BJ (cell line): ENCODE results near the gene ZNF784. TPM values are rescaled to one million over a fixed set of nuclear protein-coding genes. Genes with fewer than 3 reads are reported as not detected.

ENCODE experiments used
- CTCF ChIA-PET: fragments of 350-600 bp; formaldehyde crosslinking; extraction: SDS; loops from one replicate; lab custom pipeline; 2021; ENCODE audit warnings: antibody characterized with exemption, inconsistent platforms; lab: Yijun Ruan, JAX
- POLR2A ChIA-PET: fragments of 300-600 bp; sonication (Branson Sonifier 250); formaldehyde crosslinking; extraction: SDS; loops from one replicate; lab custom pipeline; 2021; ENCODE audit warnings: antibody characterized with exemption; lab: Charles Lee
- DNase-seq: peaks from one replicate; pipeline ENCODE4 v3.0.0-alpha.2; 2011; ENCODE audit warnings: low read depth
- H3K27me3 ChIP-seq: 2 replicates; pipeline ENCODE4 v1.6.0; 2011; ENCODE audit warnings: low read length; ENCODE audit not compliant: control insufficient read depth, insufficient read depth
- H3K36me3 ChIP-seq: 2 replicates; pipeline ENCODE4 v1.5.1; 2011; ENCODE audit warnings: low read length; ENCODE audit not compliant: control insufficient read depth, insufficient read depth
- H3K4me3 ChIP-seq: 2 replicates; pipeline ENCODE4 v1.5.1; 2011; ENCODE audit warnings: low read depth, mild to moderate bottlenecking, control low read depth, low read length
- polyA plus RNA-seq: library from polyadenylated mRNA; depleted of rRNA; stranded (reverse); fragments of >200 nt; gene quantifications from 2 replicates; pipeline ENCODE4 v1.2.3, GENCODE V29; 2011
- TF ChIP-seq, protein P1 (sequence below): IDR thresholded peaks from 2 replicates; pipeline ENCODE4 v1.5.1; 2011; ENCODE audit warnings: low read depth, mild to moderate bottlenecking, control low read depth, inconsistent platforms, low read length, moderate library complexity; ENCODE audit not compliant: insufficient read depth

Gene ZNF784
- polyA plus RNA-seq, 1 experiment: 4.5 TPM

DNA sequence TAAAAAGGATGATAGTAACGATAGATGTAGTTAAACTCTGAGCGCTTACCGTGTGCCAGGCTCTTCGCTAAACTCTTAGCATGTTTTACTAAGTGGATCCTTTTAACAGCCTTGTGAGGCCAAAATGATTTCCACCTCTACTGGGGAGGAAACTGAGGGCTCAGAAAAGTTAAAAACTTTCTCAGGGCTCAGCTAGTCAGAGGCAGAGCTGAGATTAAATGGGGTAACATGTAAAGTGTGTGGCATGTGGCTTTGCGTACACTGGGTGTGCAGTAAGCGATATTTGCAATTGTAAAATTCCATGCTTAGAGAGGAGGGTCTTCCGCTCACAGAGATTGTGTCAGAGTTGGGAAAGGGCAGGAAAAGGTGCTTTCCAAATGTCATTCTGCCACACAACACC lies 32.2 kb upstream of the ZNF784 start:
- peaks cover 17% of the 10 kb centered on the region for H3K36me3 ChIP-seq
- TF ChIP-seq, protein P1, sequence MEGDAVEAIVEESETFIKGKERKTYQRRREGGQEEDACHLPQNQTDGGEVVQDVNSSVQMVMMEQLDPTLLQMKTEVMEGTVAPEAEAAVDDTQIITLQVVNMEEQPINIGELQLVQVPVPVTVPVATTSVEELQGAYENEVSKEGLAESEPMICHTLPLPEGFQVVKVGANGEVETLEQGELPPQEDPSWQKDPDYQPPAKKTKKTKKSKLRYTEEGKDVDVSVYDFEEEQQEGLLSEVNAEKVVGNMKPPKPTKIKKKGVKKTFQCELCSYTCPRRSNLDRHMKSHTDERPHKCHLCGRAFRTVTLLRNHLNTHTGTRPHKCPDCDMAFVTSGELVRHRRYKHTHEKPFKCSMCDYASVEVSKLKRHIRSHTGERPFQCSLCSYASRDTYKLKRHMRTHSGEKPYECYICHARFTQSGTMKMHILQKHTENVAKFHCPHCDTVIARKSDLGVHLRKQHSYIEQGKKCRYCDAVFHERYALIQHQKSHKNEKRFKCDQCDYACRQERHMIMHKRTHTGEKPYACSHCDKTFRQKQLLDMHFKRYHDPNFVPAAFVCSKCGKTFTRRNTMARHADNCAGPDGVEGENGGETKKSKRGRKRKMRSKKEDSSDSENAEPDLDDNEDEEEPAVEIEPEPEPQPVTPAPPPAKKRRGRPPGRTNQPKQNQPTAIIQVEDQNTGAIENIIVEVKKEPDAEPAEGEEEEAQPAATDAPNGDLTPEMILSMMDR: no peak
- no peak for DNase-seq
- POLR2A ChIA-PET: no interaction called here
- CTCF ChIA-PET: interaction anchor here (3.5 kb wide), 1 partner anchor 15 kb away, joined by 17 read pairs; no protein-coding TSS in a partner anchor
- H3K27me3 ChIP-seq: no peaks in the 10 kb centered on the region
- peak overlapping the region; percentile 97 for H3K4me3 ChIP-seq

DNA sequence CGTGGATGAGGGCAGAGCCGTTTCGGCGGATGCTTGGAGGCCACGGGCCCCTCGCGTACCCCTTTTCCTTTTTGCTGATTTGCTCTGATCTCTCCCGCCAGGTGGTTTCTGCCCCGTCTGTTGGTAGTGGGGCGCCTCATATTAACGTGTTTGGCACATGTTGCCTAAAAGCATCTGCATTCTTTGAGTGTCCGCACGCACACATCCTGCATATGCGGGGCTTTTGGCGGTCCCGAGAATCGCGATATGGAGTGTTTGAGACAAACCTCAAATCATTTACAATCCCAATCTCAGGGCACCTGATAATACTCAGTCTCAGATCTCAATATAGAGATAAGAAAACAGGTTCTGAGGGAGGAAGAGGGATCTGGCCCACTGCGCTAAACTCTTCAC lies 31.3 kb upstream of the ZNF784 start:
- no peak for DNase-seq
- Histone ChIP-seq H3K4me3 (peak overlapping the region; percentile 97), H3K36me3 (peaks cover 10% of the 10 kb centered on the region), H3K27me3 (no peaks in the 10 kb centered on the region)
- TF ChIP-seq, protein P1: no peak
- POLR2A ChIA-PET: no interaction called here
- CTCF ChIA-PET: interaction anchor here (3.5 kb wide), 1 partner anchor 16 kb away, joined by 17 read pairs; no protein-coding TSS in a partner anchor

DNA sequence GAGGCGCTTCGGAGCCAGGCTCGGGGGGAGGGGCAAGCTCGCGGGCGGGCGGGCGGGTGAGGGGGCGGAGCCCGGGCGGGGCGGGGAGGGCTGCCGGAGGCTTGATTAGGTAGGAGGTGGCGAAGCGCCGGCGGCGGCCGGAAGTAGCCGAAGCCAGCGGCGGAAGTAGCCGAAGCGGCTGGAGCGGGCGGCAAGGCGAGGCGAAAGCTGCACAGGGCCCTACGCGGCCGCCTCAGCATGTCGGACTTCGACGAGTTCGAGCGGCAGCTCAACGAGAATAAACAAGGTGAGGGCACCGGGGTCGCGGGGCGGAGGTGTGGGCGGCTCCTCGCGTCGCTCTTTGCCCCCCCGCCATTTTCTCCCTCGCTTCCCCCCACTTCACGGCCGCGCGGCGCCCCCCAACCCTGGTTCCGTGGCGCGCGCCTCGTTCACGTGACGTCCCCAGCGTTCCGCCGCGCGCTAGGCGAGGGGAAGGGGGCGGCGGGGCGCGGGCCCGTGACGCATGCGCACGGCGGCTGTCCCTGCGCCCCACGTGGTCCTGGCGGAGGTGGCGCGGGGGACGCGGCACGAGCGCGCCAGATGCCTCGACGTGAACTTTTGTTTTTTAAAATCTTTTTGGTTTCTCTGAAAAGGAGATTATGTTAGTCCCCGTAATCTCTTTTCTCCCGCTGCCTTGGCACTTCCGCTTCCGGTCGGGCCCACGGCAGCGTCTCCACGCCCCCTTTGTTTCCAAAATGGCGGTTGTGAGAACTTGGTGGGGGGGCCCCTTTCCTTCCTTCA lies 30.7 kb upstream of the ZNF784 start, which contains the start of gene U2AF2:
Gene U2AF2, plus strand, starts transcription at position 168 of the 780 bp plus-strand sequence. Its CDS starts 70 bp downstream, at position 238.
- TF ChIP-seq, protein P1: no peak
- Histone ChIP-seq H3K27me3 (no peaks in the 10 kb centered on the region), H3K4me3 (peak within 1 kb of the TSS; percentile 97), H3K36me3 (peaks cover 7% of the 10 kb centered on the region; the same call in 1 of the 2 replicates)
- peak; percentile 31 for DNase-seq
- ChIA-PET CTCF (interaction anchor here (0.6 to 1.7 kb wide), 19 partner anchors 9 to 655 kb away, joined by 3 to 18 read pairs (median 5); partner anchors contain the start of genes FIZ1, ZNF580, ZNF581 and ZNF865), POLR2A (interaction anchor here (0.6 to 0.9 kb wide), 3 partner anchors 15 to 182 kb away, joined by 3 to 10 read pairs (median 4); no protein-coding TSS in a partner anchor)

DNA sequence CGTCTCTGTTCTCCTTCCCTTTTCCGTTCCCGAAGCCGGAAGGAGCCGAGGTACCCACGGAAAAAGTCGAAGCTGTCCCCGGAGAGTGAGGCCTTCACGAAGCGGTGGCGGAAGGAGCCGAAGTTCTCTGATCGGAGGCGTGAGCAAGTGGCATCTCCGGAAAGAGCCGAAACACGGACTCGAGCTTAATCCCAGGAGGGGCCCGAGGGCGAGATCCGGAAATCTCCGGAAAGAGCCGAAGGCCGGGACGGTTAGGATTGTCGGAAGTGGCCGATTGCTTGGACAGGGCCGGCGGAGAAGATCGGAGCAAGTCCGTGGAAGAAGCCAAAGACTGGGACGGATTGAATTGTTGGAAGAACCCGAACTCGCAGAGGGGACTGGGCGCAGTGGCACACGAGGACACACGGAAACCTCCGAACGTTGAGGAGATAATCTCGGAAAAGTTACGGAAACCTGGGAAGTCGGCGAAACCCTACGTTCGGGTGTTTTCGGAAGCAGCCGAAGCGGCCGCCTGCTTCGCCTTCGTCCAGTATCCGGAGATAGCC lies 30.0 kb upstream of the ZNF784 start:
- TF ChIP-seq, protein P1: no peak
- DNase-seq: peak; percentile 90
- peak overlapping the region; percentile 97 for H3K4me3 ChIP-seq
- H3K27me3 ChIP-seq: no peaks in the 10 kb centered on the region
- CTCF ChIA-PET: interaction anchor here (0.6 to 1.7 kb wide), 19 partner anchors 9 to 655 kb away, joined by 3 to 18 read pairs (median 5); partner anchors contain the start of genes FIZ1, ZNF580, ZNF581 and ZNF865
- H3K36me3 ChIP-seq: peaks cover 5% of the 10 kb centered on the region; the same call in 1 of the 2 replicates
- POLR2A ChIA-PET: interaction anchor here (0.6 to 0.9 kb wide), 3 partner anchors 14 to 181 kb away, joined by 3 to 10 read pairs (median 4); no protein-coding TSS in a partner anchor
